Panc1 (cell line): ENCODE data around the gene RYR3.

ENCODE experiments used
- CTCF ChIP-seq: fragments of 450-650 bp; IDR thresholded peaks from 2 replicates; pipeline ENCODE4 v1.5.1; 2017; ENCODE audit warnings: mild to moderate bottlenecking
- POLR2AphosphoS5 ChIP-seq: IDR thresholded peaks from 2 replicates; pipeline ENCODE4 v1.6.1; 2012; ENCODE audit warnings: mild to moderate bottlenecking, low read depth, low read length, moderate library complexity
- REST ChIP-seq, 2 experiments: IDR thresholded peaks; 2 replicates each; pipeline ENCODE4 v1.6.1; 2011 to 2012; ENCODE audit warnings: low read depth in 2 of 2, control low read depth in 1 of 2, low read length in 1 of 2, mild to moderate bottlenecking in 1 of 2, moderate library complexity in 1 of 2; ENCODE audit not compliant: insufficient read depth in 1 of 2

- TF ChIP-seq CTCF, result no peak
- TF ChIP-seq REST (IDR thresholded peaks at IDR 0.05; ENCODE audit: insufficient read depth in 1 of 2, low read depth in 2 of 2, low read length in 1 of 2), result no peak
- no peak for TF ChIP-seq POLR2AphosphoS5
Observed at GRCh38 chr15:33846142-33846541, 535.4 kb downstream of the RYR3 start.
